Muscle of back (tissue), 13 donors: Measurements from ENCODE around the gene LAMTOR1. TPM values are rescaled to one million over a fixed set of nuclear protein-coding genes. Genes with fewer than 3 reads are reported as not detected.
"Not testable (repeated sequence)": the region's sequence is repeated elsewhere in the genome, so short reads cannot be mapped to it uniquely, and the experiment has no call there.

ENCODE experiments used
- DNase-seq, 3 donors: peaks; one replicate each; pipeline versions ENCODE4 v3.0.0 to v3.0.0-alpha.2; 2013
- long read RNA-seq, 9 donors: transcript quantifications; one replicate each; lab custom pipeline, GENCODE V29; 2026
- polyA plus RNA-seq, 10 donors: library from polyadenylated mRNA; unstranded; fragments of 120-200 nt; gene quantifications; one replicate each; pipeline ENCODE4 v1.2.1, GENCODE V29; 2013; ENCODE audit not compliant: insufficient read length in 10 of 10

Gene LAMTOR1
- 10 to 100 TPM; 73.6 to 94.0 (median 82.1) TPM for polyA plus RNA-seq
- long read RNA-seq, donor 1, transcript LAMTOR1-201 (5 exons, 1,179 nt): major isoform, 49 of 50 reads
- long read RNA-seq, donor 1, partial matches to known transcripts: 0 of 50 reads
- long read RNA-seq, donor 1, other reads (novel, unspliced or antisense): 0 of 50 reads
- long read RNA-seq, donor 2, transcript LAMTOR1-201 (5 exons, 1,179 nt): major isoform, 39 of 39 reads
- long read RNA-seq, donor 2, partial matches to known transcripts: 0 of 39 reads
- long read RNA-seq, donor 2, other reads (novel, unspliced or antisense): 0 of 39 reads
- long read RNA-seq, donor 3: 0 reads
- long read RNA-seq, donor 4, transcript LAMTOR1-201 (5 exons, 1,179 nt): major isoform, 41 of 42 reads
- long read RNA-seq, donor 4, partial matches to known transcripts: 0 of 42 reads
- long read RNA-seq, donor 4, other reads (novel, unspliced or antisense): 0 of 42 reads
- long read RNA-seq, donor 5, transcript LAMTOR1-201 (5 exons, 1,179 nt): major isoform, 68 of 77 reads
- long read RNA-seq, donor 5, partial matches to known transcripts: 5 of 77 reads
- long read RNA-seq, donor 5, other reads (novel, unspliced or antisense): 0 of 77 reads
- long read RNA-seq, donor 6, transcript LAMTOR1-201 (5 exons, 1,179 nt): major isoform, 46 of 47 reads
- long read RNA-seq, donor 6, partial matches to known transcripts: 0 of 47 reads
- long read RNA-seq, donor 6, other reads (novel, unspliced or antisense): 0 of 47 reads
- long read RNA-seq, donor 7, transcript LAMTOR1-201 (5 exons, 1,179 nt): major isoform, 35 of 36 reads
- long read RNA-seq, donor 7, partial matches to known transcripts: 0 of 36 reads
- long read RNA-seq, donor 7, other reads (novel, unspliced or antisense): 0 of 36 reads
- long read RNA-seq, donor 8, transcript LAMTOR1-201 (5 exons, 1,179 nt): major isoform, 23 of 31 reads
- long read RNA-seq, donor 8, partial matches to known transcripts: 6 of 31 reads
- long read RNA-seq, donor 8, other reads (novel, unspliced or antisense): 0 of 31 reads
- long read RNA-seq, donor 9, transcript LAMTOR1-201 (5 exons, 1,179 nt): major isoform, 6 of 6 reads
- long read RNA-seq, donor 9, partial matches to known transcripts: 0 of 6 reads
- long read RNA-seq, donor 9, other reads (novel, unspliced or antisense): 0 of 6 reads

GRCh38 chr11:72102946-72103753 is at the start of gene LAMTOR1:
Gene LAMTOR1 (minus strand): TSS chr11:72103297. CDS start chr11:72103224, 73 bp downstream.
- peak; percentile 99 for DNase-seq

DNA sequence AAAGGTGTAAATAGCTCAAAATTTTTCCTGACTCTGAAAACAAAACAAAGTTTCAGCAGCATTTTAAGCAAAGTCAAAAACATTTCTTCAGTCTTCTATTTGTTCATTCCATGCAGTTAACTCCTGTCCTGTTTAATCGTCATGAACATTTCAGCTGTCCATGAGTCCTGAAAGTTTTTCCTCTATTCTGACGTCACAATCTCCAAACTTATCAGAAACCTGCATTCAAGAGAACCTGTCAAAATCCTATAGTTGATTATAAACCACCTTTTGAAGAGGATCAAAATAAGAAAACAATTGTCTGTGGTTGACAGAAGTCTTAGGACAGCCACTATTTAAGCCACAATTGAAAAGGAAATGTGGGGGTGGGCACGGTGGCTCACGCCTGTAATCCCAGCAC is 47.8 kb upstream of the LAMTOR1 start:
- DNase-seq: no peak

DNA sequence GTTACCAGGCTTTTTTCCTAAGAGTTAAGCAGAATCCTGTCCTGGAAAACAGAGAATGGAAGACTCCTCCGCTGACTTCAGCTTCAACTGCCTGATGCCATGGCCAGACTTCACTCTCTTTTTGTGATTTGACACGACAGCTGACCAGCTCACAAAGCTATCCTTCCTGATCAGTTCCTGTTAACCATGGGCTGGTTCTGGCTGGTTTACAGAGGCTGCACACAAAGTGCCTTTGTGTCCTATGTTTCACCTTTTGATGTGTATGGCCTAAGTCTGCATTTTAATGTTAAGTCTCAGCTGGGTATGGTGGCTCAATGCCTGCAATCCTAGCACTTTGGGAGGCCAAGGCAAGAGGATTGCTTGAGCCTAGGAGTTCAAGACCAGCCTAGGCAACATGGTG is 43.5 kb upstream of the LAMTOR1 start:
- peak in 1 of 3 donors; percentile 4 for DNase-seq

DNA sequence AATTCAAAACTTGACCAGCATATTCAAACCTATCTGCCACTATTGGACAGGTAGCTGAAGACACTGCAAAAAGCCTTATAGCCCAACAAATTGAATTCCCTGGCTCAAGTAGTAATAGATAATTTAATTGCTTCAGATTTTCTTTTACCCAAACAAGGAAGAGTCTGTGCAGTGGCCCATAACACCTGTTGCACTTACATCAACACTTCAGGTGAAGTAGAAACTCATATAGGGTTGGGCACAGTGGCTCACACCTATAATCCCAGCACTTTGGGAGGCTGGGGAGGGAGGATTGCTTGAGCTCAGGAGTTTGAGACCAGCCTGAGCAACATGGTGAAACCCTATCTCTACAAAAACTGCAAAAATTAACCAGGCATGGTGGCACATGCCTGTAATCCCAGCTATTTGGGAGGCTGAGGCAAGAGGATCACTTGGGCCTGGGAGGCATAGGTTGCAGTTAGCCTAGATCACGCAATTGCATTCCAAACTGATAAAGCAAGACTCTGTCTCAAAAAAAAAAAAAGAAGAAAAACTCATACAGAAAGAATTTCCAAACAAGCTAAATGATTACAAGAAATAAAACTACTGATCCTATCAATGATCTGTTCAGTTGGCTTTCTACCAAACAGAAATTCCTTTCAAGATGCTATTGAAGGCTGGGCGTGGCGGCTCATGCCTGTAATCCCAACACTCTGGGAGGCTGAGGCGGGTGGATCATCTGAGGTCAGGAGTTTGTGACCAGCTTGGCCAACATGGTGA is 41.9 kb upstream of the LAMTOR1 start:
- peak in 1 of 3 donors; percentile 46 for DNase-seq

DNA sequence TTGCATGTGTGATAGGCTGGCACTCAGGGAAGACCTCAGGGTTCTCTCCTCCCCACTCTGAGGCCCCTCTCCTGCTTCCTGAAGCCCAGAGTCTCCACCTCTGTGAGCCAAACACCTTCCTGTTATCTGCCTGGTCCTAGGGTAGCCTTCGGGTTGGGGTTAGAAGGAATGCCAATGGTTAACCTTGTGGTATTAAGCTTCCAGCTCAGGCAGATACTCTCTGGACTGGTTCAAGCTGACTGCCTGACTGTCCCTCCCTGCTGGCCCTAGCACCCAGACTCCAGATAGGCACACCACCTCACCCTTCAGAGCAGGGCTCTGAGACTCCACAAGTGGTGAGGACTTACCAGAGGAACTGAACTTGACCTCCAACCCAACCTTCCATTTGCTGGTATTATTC is 39.4 kb upstream of the LAMTOR1 start:
- not testable (repeated sequence) for DNase-seq

- not testable (repeated sequence) for DNase-seq
These were observed 39.0 kb upstream of the LAMTOR1 start for GRCh38 chr11:72142086-72142485.

DNA sequence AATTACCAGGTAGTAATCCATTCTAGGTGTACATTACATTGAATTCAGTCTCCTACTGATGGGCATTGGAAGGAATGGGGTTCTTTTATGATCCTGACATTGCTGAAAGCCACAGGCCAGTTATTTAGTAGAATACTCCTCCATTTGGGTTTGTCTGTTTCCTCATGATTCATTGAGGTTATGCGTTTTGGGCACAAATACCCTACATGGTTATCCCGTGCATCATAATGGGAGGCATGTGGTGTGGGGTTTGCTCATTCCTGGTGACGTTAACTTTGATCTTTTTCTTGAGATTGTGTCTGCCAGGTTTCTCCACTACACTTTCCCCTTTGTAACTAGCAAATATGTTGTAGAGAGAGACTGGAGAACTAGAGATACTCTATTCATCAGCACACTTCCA is 38.0 kb upstream of the LAMTOR1 start:
- peak in 1 of 3 donors; percentile 78 for DNase-seq

DNA sequence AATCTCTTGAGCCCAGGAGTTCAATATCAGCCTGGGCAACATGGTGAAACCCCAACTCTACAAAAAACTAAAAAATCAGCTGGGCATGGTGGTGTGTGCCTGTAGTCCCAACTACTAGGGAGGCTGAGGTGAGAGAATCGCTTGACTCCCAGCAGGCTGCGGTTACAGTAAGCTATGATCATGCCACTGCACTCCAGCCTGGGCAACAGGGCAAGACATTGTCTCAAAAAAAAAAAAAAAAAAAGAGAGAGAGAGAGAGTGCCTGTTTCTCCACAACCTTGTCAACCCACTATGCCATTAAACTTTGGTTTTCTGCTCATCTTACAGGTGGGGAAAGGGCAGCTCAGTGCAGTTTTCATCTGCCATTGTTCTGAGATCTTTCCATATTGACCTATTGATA is 37.6 kb upstream of the LAMTOR1 start:
- no peak for DNase-seq

- no peak for DNase-seq
These were observed 36.4 kb upstream of the LAMTOR1 start for GRCh38 chr11:72139500-72139899.

DNA sequence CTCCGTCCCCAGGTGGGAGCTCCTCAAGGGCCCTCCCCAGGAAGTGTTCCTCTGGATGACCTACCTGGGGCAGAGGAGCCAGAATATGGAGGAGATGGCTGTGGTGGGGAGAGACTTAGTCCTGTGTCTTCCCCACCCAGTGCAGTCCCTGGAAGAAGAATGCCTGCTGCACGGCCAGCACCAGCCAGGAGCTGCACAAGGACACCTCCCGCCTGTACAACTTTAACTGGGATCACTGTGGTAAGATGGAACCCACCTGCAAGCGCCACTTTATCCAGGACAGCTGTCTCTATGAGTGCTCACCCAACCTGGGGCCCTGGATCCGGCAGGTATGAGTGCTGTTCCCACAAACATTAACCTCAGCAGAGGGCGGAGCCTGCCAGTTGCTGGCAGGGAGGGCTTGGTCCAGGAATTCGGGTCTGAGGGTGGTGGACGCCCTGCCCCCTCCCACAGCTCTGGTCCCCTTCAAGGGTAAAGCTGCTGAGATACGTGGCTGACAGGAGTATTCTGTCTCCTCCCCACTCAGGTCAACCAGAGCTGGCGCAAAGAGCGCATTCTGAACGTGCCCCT is 35.8 kb upstream of the LAMTOR1 start:
- DNase-seq: no peak

DNA sequence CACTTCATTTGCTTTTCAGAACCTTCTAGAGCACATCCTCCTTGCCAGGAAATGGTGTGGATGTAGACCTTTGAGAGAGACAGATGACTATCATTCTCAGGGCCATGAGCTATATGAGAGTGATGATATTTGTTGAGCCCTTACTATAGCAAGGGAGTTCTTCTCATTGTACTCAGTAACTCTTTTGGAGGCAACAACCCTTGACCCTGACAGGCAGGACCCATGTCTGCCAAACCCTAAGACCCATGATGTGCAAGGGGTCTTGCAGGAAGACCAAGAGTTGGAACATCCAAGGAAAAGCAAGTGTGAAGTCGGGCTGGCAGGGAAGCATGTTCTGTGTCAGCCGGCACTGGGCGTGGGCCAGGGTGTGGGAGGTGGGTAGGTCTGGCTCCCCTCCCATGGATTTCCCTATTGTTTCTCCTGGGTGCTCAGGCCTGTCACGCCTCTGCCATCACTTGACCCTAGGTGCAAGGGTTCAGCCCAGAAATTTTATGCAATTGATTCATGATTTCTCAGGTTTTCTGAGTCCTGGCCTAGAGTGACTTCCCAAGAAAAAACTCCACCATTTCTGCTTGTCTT is 33.7 kb upstream of the LAMTOR1 start:
- no peak for DNase-seq

- no peak for DNase-seq
These were observed 33.0 kb upstream of the LAMTOR1 start for GRCh38 chr11:72135891-72136683.

DNA sequence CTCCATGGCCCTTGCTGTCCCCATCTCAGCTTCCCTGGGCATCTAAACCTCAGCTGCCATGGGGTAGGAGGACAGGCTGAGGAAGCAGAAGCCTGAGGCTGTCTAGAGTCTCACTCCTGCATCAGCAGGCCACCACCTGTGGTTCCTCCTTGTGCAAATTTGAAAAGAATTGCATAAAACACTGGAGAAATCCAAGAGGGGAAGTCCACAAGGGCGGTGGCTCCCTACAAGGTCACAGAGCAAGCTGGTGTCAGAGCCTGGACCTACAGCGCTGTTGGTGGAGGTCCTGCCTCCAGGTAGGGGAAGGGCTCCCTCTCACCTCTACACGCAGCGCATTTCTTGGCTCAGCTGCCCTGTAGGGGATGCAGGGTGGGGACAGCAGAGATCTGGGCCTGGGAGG is 32.4 kb upstream of the LAMTOR1 start, which contains the start of gene FOLR3:
FOLR3 (plus strand) TSS at position 253 of the 400 bp plus-strand sequence. CDS start 228 bp downstream, outside the sequence.
- DNase-seq: not testable (repeated sequence)

DNA sequence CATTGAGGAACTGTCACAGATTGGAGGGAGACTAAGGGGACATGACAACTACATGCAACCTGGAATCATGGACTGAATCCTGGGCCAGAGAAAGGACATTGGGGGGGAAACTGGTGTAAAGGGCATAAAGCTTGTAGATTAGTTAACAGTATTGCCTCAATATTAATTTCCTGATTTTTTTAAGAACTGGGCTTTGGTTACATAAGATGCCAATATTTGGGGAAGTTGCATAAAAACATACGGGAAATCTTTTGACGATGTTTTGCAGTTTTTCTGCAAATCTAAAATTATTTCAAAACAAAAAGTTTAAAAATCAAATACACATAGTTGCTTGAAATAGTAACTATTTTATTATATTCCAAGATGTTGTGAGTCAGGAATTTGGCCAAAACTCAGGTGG is 29.5 kb upstream of the LAMTOR1 start:
- DNase-seq: no peak

- DNase-seq: no peak
These were observed 26.3 kb upstream of the LAMTOR1 start for GRCh38 chr11:72129381-72129780.

- DNase-seq: no peak
These were observed 24.8 kb upstream of the LAMTOR1 start for GRCh38 chr11:72127923-72128322.

DNA sequence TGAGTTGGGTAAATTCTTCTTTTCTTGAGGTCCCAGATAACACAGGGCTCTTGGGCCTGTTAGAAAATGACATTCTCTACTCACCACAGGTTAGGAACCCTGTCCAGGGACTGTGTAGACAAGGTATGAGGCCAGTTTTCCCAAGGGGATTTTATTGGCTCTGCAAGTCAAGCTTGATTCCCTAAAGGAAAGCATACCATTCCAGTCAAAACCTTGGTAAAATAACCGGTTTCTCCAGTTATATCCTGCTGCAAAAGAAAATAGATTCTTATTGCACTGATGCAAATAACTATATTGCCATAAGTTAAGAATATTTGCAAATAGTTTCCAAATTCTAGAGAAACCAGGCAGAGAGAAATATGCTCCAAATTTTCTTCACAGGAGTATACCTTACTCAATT is 22.9 kb upstream of the LAMTOR1 start:
- no peak for DNase-seq

- no peak for DNase-seq
These were observed 20.9 kb upstream of the LAMTOR1 start for GRCh38 chr11:72124046-72124445.
